Thyroid gland (tissue), 4 donors: ENCODE measurements around the gene CDH23.

Experiments
- CTCF ChIP-seq, 6 experiments: fragments of 200-600 bp in 3 of 6; fragments of 450-650 bp in 3 of 6; sonication (generic) in 3 of 6; IDR thresholded peaks; one replicate each; pipeline ENCODE4 v1.5.1; 2016 to 2019; ENCODE audit warnings: antibody characterized with exemption in 6 of 6, mild to moderate bottlenecking in 2 of 6, inconsistent platforms in 1 of 6, moderate library complexity in 1 of 6
- POLR2A ChIP-seq, 2 donors: fragments of 450-650 bp; IDR thresholded peaks; one replicate each; pipeline ENCODE4 v1.6.1; 2017; ENCODE audit warnings: antibody characterized with exemption in 2 of 2, mild to moderate bottlenecking in 2 of 2, moderate library complexity in 1 of 2

GRCh38 chr10:71856619-71857018 is 459.9 kb downstream of the CDH23 start:
- TF ChIP-seq CTCF (IDR thresholded peaks at IDR 0.05) (no peak), POLR2A (IDR thresholded peaks at IDR 0.05) (no peak)
